ENCODE measurements around the gene AP4S1. TPM values are rescaled to one million over a fixed set of nuclear protein-coding genes. Genes with fewer than 3 reads are reported as not detected.
"Not testable (repeated sequence)": the region's sequence is repeated elsewhere in the genome, so short reads cannot be mapped to it uniquely, and the experiment has no call there.

AP4S1 gene
- total and polyA plus RNA-seq, 11 donors = 6.4 to 11.9 (median 8.6) TPM

DNA sequence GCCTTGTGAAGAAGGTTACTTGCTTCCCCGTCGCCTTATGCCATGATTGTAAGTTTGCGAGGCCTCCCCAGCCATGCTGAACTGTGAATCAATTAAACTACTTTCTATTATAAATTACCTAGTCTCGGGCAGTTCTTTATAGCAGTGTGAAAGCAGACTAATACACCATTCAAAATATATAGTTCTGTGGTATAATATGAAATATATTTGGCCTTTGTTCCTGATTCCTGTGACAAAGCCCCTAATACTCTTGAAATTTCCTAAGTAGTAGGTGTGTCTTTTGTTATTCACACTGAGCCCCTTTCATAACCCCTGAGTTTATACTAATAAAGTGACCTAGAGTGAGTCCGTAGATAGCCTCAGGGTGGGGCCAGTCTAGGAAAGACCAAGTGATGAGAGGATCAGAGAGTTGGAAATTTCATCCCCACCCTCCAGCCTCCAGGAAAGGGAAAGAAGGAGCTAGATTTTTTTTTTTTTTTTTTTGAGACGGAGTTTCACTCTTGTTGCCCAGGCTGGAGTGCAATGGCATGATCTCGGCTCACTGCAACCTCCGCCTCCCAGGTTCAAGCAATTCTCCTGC is 20.1 kb downstream of the AP4S1 start:
- 95 to 97% (median 96%) methylated on average over 7 to 8 of the region's 8 CpGs for WGBS, 4 donors
- intact Hi-C loops (cut with DNase I) = no loop called here
- TF ChIP-seq, protein P1, sequence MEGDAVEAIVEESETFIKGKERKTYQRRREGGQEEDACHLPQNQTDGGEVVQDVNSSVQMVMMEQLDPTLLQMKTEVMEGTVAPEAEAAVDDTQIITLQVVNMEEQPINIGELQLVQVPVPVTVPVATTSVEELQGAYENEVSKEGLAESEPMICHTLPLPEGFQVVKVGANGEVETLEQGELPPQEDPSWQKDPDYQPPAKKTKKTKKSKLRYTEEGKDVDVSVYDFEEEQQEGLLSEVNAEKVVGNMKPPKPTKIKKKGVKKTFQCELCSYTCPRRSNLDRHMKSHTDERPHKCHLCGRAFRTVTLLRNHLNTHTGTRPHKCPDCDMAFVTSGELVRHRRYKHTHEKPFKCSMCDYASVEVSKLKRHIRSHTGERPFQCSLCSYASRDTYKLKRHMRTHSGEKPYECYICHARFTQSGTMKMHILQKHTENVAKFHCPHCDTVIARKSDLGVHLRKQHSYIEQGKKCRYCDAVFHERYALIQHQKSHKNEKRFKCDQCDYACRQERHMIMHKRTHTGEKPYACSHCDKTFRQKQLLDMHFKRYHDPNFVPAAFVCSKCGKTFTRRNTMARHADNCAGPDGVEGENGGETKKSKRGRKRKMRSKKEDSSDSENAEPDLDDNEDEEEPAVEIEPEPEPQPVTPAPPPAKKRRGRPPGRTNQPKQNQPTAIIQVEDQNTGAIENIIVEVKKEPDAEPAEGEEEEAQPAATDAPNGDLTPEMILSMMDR (IDR thresholded peaks at IDR 0.05) = no peak
- TF ChIP-seq POLR2A (IDR thresholded peaks at IDR 0.05) = no peak

DNA sequence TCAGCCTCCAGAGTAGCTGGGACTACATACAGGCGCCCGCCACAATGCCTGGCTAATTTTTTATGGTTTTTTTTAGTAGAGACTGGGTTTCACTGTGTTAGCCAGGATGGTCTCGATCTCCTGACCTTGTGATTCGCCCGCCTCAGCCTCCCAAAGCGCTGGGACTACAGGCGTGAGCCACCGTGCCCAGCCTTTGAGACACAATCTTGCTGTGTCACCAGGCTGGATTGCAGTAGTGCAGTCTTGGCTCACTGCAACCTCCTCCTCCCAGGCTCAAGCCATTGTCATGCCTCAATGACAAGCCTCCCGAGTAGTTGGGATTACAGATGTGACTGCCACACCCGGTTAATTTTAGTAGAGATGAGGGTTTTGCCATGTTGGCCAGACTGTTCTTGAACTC is 22.1 kb downstream of the AP4S1 start:
- Histone ChIP-seq H3K4me1 (peaks cover 0 to 9% (median 0%) of the 10 kb centered on the region in 12 donors), H3K27me3 (no peaks in the 10 kb centered on the region), H3K27ac (no peak overlapping the region), H3K4me3 (no peak overlapping the region), H3K9me3 (peaks cover 0 to 2% (median 0%) of the 10 kb centered on the region in 12 donors), H3K36me3 (no peaks in the 10 kb centered on the region)
- ATAC-seq (no peak), DNase-seq (no peak)
- WGBS, 4 donors = 93 to 97% (median 95%) methylated on average over 10 of the region's 10 CpGs
- intact Hi-C loops (cut with DNase I) = no loop called here
- TF ChIP-seq, protein P1 (IDR thresholded peaks at IDR 0.05) = no peak
- TF ChIP-seq POLR2A (IDR thresholded peaks at IDR 0.05) = no peak

More for the DNA sequence above, 20.1 kb downstream of the AP4S1 start:
- H3K27ac ChIP-seq = no peak overlapping the region
- peaks cover 0 to 8% (median 0%) of the 10 kb centered on the region in 12 donors for H3K4me1 ChIP-seq
- H3K27me3 ChIP-seq = no peaks in the 10 kb centered on the region
- peaks cover 0 to 2% (median 0%) of the 10 kb centered on the region in 12 donors for H3K9me3 ChIP-seq
- no peak overlapping the region for H3K4me3 ChIP-seq
- H3K36me3 ChIP-seq = no peaks in the 10 kb centered on the region
- no peak for ATAC-seq
- no peak for DNase-seq

DNA sequence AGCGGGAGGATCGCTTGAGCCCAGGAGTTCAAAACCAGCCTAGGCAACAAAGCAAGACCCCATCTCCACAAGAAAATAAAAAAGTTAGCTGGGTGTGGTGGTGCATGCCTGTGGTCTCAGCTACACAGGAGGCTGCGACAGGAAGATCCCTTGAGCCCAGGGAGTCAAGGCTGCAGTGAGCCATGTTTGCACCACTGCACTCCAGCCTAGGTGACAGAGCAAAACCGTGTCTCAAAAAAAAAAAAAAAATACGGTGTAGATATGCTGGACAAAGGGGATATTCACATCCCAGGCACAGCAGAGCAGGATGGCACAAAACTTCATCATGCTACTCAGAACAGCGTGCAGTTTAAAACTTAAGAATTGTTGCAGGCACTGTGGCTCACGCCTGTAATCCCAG is 25.6 kb downstream of the AP4S1 start:
- peaks cover 0 to 2% (median 0%) of the 10 kb centered on the region in 12 donors for H3K9me3 ChIP-seq
- no peak overlapping the region for H3K27ac ChIP-seq
- peaks cover 0 to 21% (median 6%) of the 10 kb centered on the region in 12 donors for H3K4me1 ChIP-seq
- WGBS, 4 donors = 89 to 91% (median 90%) methylated on average over 7 of the region's 7 CpGs
- intact Hi-C loops (cut with DNase I) = no loop called here
- H3K4me3 ChIP-seq = no peak overlapping the region
- TF ChIP-seq POLR2A (IDR thresholded peaks at IDR 0.05) = no peak
- TF ChIP-seq, protein P1 (IDR thresholded peaks at IDR 0.05) = no peak
- no peaks in the 10 kb centered on the region for H3K27me3 ChIP-seq
- H3K36me3 ChIP-seq = no peaks in the 10 kb centered on the region
- DNase-seq (no peak), ATAC-seq (no peak)

DNA sequence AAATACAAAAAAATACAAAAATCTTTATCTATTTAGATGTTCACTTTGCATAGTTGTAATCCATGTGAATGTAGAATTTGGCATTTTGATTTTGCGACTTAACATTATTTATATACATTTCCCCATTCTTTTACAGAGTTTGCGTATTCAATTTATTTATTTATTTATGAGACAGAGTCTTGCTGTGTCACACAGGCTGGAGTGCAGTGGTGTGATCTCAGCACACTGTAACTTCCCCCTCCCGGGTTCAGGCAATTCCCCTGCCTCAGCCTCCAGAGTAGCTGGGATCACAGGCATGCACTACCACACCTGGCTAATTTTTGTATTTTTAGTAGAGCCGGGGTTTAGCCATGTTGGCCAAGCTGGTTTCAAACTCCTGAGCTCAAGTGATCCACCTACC is 26.1 kb downstream of the AP4S1 start:
- intact Hi-C loops (cut with DNase I) = no loop called here
- Histone ChIP-seq H3K4me1 (peaks cover 0 to 21% (median 6%) of the 10 kb centered on the region in 12 donors), H3K27ac (no peak overlapping the region), H3K4me3 (no peak overlapping the region), H3K9me3 (peaks cover 0 to 2% (median 0%) of the 10 kb centered on the region in 12 donors), H3K27me3 (no peaks in the 10 kb centered on the region), H3K36me3 (no peaks in the 10 kb centered on the region)
- 68 to 84% (median 74%) methylated on average over 4 of the region's 4 CpGs for WGBS, 4 donors
- ATAC-seq (no peak), DNase-seq (no peak)
- TF ChIP-seq, protein P1 (IDR thresholded peaks at IDR 0.05) = no peak

DNA sequence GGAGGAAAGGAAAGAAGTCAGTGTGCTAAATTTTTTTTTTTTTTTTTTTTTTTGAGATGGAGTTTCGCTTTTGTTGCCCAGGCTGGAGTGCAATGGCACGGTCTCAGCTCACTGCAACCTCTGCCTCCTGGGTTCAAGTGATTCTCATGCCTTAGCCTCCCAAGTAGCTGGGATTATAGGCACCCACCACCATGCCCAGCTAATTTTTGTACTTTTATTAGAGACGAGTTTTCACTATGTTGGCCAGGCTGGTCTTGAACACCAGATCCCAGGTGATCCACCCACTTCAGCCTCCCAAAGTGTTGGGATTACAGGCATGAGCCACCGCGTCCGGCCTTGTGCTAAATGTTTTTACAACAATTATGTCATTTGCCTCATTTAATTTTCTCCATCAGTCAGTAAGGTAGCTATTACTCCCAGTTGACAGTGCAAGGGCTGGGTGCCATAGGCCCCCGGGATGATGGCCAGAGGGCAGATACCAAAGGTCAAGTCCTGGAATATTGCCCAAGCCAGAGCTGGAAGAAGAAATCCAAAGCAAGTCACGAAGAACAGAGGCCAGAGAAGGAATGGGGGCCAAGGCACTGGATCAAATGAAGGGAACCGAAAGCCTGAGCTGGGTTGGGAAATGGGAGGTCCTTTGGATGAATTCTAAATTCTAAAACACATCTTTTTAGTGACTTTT is 27.6 kb downstream of the AP4S1 start:
- ATAC-seq (peak in 3 of 4 donors; percentile 68 to 74 (median 72)), DNase-seq (peak; percentile 60 to 83 (median 81))
- intact Hi-C loops (cut with DNase I); H3K4me3 ChIP-seq; H3K36me3 ChIP-seq; H3K27me3 ChIP-seq; H3K9me3 ChIP-seq: not testable (repeated sequence)
- Histone ChIP-seq H3K27ac (peak overlapping the region in 6 of 12 donors; percentile 3 to 52 (median 12)), H3K4me1 (peaks cover 0 to 21% (median 6%) of the 10 kb centered on the region in 12 donors)
- WGBS, 4 donors = 52 to 67% (median 53%) methylated on average over 9 of the region's 9 CpGs
